Stimulated activated naive B cell treated with anti-CD40 and anti-IgM and Interleukin-4, amounts not matched to agents 10 μg/mL and 1 μg/mL and 100 μg/mL, for 72 hours (primary cell): ENCODE measurements around the gene POLR3H.

ENCODE experiments used
- ATAC-seq, 2 donors: fragments of 150-1000 bp; cut with Tn5 transposase; replicated peaks; 2 replicates each; pipeline ENCODE4 v1.10.0; 2021; ENCODE audit warnings: moderate library complexity in 1 of 2
- DNase-seq: peaks from one replicate; pipeline ENCODE4 v3.0.0; 2021
- H3K27ac Mint-ChIP-seq: one replicate; pipeline ENCODE4 v1.8.0; 2022; ENCODE audit warnings: mild to moderate bottlenecking, mixed read lengths
- H3K27me3 Mint-ChIP-seq, 2 donors: one replicate each; pipeline ENCODE4 v1.8.0; 2022; ENCODE audit warnings: mixed read lengths in 2 of 2
- H3K36me3 Mint-ChIP-seq, 2 donors: one replicate each; pipeline ENCODE4 v1.8.0; 2022; ENCODE audit warnings: mixed read lengths in 2 of 2, mild to moderate bottlenecking in 1 of 2
- H3K4me1 Mint-ChIP-seq, 2 donors: one replicate each; pipeline ENCODE4 v1.8.0; 2022; ENCODE audit warnings: mixed read lengths in 2 of 2, mild to moderate bottlenecking in 1 of 2
- H3K4me3 Mint-ChIP-seq, 2 donors: one replicate each; pipeline ENCODE4 v1.8.0; 2022; ENCODE audit warnings: mild to moderate bottlenecking in 2 of 2, mixed read lengths in 2 of 2, moderate library complexity in 1 of 2
- H3K9me3 Mint-ChIP-seq, 2 donors: one replicate each; pipeline ENCODE4 v1.8.0; 2022; ENCODE audit warnings: mixed read lengths in 2 of 2, mild to moderate bottlenecking in 1 of 2

The POLR3H gene

GRCh38 chr22:41537203-41537602, 7.1 kb downstream of the POLR3H start:
- no peaks in the 10 kb centered on the region for H3K27me3 Mint-ChIP-seq
- H3K36me3 Mint-ChIP-seq, result peaks cover 26 to 55% of the 10 kb centered on the region in 2 donors
- ATAC-seq, result no peak
- H3K27ac Mint-ChIP-seq, result no peak overlapping the region
- H3K4me1 Mint-ChIP-seq, result peaks cover 19 to 36% of the 10 kb centered on the region in 2 donors
- no peaks in the 10 kb centered on the region for H3K9me3 Mint-ChIP-seq
- no peak overlapping the region for H3K4me3 Mint-ChIP-seq
- no peak for DNase-seq

GRCh38 chr22:41535244-41535643, 9.0 kb downstream of the POLR3H start:
- H3K4me1 Mint-ChIP-seq, result peaks cover 9 to 16% of the 10 kb centered on the region in 2 donors
- H3K27me3 Mint-ChIP-seq, result no peaks in the 10 kb centered on the region
- DNase-seq, result no peak
- no peak overlapping the region for H3K27ac Mint-ChIP-seq
- H3K9me3 Mint-ChIP-seq, result no peaks in the 10 kb centered on the region
- no peak for ATAC-seq
- H3K4me3 Mint-ChIP-seq, result no peak overlapping the region
- H3K36me3 Mint-ChIP-seq, result peaks cover 25 to 59% of the 10 kb centered on the region in 2 donors

DNA sequence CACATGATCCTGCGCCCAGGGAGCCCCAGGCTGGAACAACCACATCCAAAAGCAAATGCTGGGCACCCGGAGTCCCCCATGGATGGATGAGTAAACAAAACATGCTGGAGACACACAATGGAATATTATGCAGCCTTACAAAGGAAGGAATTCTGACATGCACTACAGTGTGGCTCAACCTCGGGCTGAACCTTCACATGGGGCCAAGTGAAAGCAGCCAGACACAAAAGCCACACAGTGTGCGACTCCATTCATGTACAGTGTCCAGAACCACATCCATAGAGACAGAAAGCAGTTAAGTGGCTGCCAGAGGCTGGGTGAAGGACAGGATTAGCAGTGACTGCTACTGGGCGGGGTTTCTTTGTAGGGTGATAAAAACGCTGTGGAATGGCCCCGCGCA, 10.1 kb downstream of the POLR3H start:
- no peak overlapping the region for H3K27ac Mint-ChIP-seq
- DNase-seq, result no peak
- H3K9me3 Mint-ChIP-seq, result no peaks in the 10 kb centered on the region
- peaks cover 23 to 58% of the 10 kb centered on the region in 2 donors for H3K36me3 Mint-ChIP-seq
- no peak for ATAC-seq
- H3K4me3 Mint-ChIP-seq, result no peak overlapping the region
- peaks cover 3 to 12% of the 10 kb centered on the region in 2 donors for H3K4me1 Mint-ChIP-seq
- H3K27me3 Mint-ChIP-seq, result no peaks in the 10 kb centered on the region

DNA sequence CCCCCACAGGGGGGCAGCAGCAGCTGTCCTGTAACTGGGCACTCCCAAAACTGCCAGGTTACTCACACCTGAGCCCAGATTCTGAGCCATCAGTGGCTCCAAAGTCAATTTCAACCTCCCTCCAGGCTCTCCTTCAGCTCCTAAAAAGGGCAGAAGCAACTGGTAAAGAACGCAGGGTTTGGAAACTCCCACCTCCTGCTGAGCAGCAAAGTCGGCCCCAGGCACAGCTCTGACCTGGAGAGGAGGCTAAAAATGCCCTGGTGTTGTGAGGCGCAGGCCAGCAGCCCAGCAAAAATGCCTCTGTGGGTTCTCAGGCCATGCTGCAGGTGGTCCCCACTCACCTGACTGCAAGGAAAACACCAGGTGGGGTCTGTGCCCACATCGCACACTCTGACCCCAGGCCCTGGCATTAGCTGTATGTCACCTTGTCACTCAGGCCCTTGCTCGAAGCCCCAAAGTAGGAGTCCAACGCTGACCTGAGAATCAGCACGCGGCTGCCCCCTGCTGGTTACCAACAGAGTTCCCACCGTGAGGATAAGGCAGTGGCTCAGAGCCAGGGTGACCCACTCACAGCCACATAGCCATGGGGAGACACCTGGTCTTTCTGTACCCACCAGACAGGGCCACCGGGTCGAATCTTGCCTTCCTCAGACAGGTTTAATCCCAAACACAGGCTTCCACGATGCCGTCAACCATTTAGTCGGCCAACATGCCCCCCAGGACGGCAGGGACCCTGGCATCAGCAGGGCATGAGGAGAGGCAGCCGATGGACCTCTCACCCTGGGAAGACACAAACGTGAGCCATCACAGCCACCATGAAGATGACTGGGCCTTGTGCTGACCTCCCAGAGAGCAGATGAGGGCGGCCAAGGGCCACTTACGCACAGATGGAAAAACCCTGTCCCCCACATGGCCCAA, 11.1 kb downstream of the POLR3H start:
- H3K9me3 Mint-ChIP-seq, result no peaks in the 10 kb centered on the region
- H3K27me3 Mint-ChIP-seq, result no peaks in the 10 kb centered on the region
- DNase-seq (peak; percentile 63), ATAC-seq (peak; percentile 89 to 90)
- H3K4me3 Mint-ChIP-seq, result no peak overlapping the region
- H3K36me3 Mint-ChIP-seq, result peaks cover 33 to 62% of the 10 kb centered on the region in 2 donors
- H3K27ac Mint-ChIP-seq, result peak overlapping the region; percentile 71
- peaks cover 7 to 18% of the 10 kb centered on the region in 2 donors for H3K4me1 Mint-ChIP-seq

DNA sequence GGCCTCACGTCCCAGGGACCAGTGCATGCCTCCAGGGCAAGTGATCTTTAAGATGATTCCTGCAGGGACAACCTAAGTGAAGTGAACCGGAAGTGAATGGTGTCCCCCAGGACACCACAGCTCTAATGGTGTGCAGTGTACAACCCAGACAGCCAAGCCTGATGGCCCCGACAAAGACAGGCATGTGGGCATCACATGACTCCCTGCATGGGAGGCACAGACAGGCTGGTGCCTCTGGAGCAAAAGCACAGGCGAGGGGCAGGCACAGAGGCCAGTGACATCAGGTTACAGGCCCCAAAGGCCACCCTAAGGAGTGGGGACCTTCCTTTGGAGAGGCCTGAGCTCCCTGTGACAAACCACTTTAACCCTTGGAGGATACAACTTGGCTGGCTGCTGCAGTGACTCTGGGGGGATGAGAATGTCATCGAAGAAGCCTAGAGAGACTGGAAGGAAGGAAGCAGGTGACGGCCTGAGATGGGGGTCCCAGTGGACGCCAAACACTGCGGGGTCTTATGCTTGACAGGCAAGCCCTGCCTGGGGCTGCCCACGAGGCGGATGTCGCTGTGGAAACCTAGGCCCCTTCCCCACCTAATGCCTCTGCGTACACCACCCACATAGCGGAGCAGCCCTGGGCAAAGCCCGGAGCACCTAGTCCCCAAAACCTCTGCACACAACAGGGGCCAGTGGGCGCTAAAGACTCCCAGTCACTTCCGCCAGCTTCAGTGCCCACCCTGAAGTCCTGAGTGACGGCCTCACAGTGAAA, 12.4 kb downstream of the POLR3H start:
- H3K4me3 Mint-ChIP-seq, result no peak overlapping the region
- no peaks in the 10 kb centered on the region for H3K9me3 Mint-ChIP-seq
- H3K4me1 Mint-ChIP-seq, result peaks cover 9 to 20% of the 10 kb centered on the region in 2 donors
- peak overlapping the region; percentile 21 for H3K27ac Mint-ChIP-seq
- H3K27me3 Mint-ChIP-seq, result no peaks in the 10 kb centered on the region
- H3K36me3 Mint-ChIP-seq, result peaks cover 32 to 63% of the 10 kb centered on the region in 2 donors
- ATAC-seq (no peak), DNase-seq (no peak)

DNA sequence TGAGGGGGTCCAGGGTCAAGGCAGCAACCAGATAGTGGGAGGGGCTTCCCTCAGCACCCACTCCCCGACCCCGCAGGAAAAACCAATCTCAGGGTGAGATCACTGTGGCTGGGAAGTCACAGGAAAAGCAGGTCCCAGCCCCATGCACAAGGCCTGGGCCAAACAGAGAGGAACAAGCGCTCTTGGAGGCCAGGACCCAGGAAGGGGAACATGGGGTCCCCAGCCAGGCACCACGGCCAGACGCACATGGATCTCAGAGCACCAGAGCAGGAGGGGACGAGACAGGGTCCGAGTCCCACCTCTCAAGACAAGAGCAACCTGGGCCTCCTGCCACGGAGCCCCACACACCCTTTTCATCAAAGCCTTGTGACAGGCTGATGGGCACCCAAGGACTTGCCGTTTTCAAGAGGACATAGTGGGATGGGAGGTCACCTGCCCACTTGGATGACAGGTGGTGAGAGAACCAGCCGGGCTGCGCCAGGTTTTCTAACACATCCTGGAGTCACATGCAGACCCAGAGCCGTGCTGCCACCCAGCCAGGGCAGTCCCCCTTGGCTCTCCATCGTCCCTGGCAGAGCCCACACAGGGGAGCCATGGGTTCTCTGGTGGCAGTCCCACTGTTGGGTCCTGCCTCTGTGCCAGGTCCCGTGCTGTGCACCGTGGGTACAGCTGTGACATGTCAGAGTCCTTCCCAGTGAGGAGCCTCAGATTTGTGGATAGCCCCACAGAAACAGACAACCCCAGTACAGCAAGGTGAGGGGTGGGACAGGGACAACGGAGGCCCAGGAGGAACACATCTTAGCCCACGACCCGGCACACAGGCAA, 13.2 kb downstream of the POLR3H start:
- ATAC-seq, result no peak
- Mint-ChIP-seq H3K27ac (peak overlapping the region; percentile 81), H3K27me3 (no peaks in the 10 kb centered on the region), H3K9me3 (no peaks in the 10 kb centered on the region), H3K4me3 (peak overlapping the region in 1 of 2 donors; percentile 48), H3K36me3 (peaks cover 39 to 67% of the 10 kb centered on the region in 2 donors), H3K4me1 (peaks cover 12 to 28% of the 10 kb centered on the region in 2 donors)
- no peak for DNase-seq

- Mint-ChIP-seq H3K9me3 (no peaks in the 10 kb centered on the region), H3K27ac (peak overlapping the region; percentile 85), H3K27me3 (no peaks in the 10 kb centered on the region), H3K4me1 (peaks cover 24 to 39% of the 10 kb centered on the region in 2 donors), H3K4me3 (no peak overlapping the region), H3K36me3 (peaks cover 39 to 69% of the 10 kb centered on the region in 2 donors)
- no peak for ATAC-seq
- no peak for DNase-seq
These were observed 15.2 kb downstream of the POLR3H start for GRCh38 chr22:41528938-41529561.

DNA sequence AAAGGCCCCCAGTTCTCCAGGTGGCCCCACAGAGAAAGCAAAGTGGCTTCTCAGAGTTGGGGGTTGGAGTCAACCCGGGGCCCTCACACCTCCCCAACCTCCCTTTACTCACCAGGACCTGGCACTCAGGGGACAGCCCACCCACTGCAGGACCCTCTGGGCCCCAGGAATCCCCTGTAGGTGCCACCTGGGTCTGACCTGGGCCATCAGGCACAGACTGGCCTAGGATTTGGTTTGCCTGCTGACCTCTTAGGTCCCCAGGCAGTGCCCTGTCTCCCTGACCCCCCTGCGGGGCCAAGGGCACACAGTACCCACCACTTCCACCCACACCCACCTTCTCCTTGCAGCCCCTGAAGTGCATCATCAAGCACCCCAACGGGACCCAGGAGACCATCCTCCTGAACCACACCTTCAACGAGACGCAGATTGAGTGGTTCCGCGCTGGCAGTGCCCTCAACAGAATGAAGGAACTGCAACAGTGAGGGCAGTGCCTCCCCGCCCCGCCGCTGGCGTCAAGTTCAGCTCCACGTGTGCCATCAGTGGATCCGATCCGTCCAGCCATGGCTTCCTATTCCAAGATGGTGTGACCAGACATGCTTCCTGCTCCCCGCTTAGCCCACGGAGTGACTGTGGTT, 16.0 kb downstream of the POLR3H start:
- Mint-ChIP-seq H3K36me3 (peaks cover 39 to 69% of the 10 kb centered on the region in 2 donors), H3K4me3 (no peak overlapping the region), H3K27me3 (no peaks in the 10 kb centered on the region), H3K9me3 (no peaks in the 10 kb centered on the region), H3K4me1 (peaks cover 26 to 41% of the 10 kb centered on the region in 2 donors), H3K27ac (peak overlapping the region; percentile 85)
- DNase-seq (no peak), ATAC-seq (no peak)

DNA sequence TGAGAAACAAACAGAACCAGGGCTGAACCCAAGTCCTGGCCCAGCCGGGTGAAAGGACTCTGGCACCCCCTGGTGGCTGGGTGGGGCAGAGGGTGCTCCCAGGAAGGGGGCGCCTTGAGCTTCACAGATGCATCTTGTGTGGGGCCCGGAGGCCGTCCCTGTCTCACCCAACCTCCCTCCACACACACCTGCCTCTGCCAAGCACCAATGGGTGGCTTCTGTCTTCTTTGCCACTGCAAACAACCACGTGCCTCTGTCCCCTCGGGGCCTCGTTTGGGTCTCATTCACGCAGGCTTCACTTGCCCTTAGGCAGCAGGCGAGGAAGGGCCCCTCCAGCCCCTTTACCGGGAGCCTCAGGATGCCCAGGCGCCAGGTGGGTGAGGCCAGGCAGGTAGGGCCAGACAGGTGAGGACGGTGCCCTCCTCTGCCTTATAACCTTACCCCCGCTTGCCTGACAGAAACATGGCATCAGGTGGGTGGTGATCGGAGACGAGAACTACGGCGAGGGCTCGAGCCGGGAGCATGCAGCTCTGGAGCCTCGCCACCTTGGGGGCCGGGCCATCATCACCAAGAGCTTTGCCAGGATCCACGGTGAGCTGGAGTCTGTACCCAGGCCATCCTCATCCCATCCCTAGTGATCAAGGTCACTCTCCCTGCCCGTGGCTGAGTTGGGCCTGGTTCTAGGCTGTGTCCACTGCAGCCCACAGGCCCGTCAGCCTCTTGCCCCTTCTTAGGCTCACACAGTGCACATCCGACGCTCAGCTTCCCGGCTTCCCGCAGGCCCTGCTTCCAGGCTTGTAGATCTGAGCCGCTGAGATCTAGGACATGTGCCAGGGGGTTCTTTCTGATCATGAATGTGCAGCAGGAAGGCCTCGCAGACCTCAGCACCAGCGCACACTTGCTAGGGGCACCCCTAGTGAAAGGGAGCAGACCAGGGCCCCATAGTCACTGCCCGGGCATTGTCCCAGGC, 17.2 kb downstream of the POLR3H start:
- Mint-ChIP-seq H3K27me3 (no peaks in the 10 kb centered on the region), H3K36me3 (peaks cover 45 to 67% of the 10 kb centered on the region in 2 donors), H3K9me3 (no peaks in the 10 kb centered on the region), H3K4me3 (no peak overlapping the region), H3K4me1 (peaks cover 28 to 37% of the 10 kb centered on the region in 2 donors), H3K27ac (peak overlapping the region; percentile 85)
- ATAC-seq, result peak; percentile 63 to 68
- peak; percentile 42 for DNase-seq

- DNase-seq (no peak), ATAC-seq (peak in 1 of 2 donors; percentile 1)
- peaks cover 45 to 64% of the 10 kb centered on the region in 2 donors for H3K36me3 Mint-ChIP-seq
- no peaks in the 10 kb centered on the region for H3K27me3 Mint-ChIP-seq
- H3K4me3 Mint-ChIP-seq, result no peak overlapping the region
- peaks cover 28 to 37% of the 10 kb centered on the region in 2 donors for H3K4me1 Mint-ChIP-seq
- H3K27ac Mint-ChIP-seq, result peak overlapping the region; percentile 85
- H3K9me3 Mint-ChIP-seq, result no peaks in the 10 kb centered on the region
These were observed 17.9 kb downstream of the POLR3H start for GRCh38 chr22:41526226-41526829.

GRCh38 chr22:41525450-41526225, 18.6 kb downstream of the POLR3H start:
- no peak for ATAC-seq
- Mint-ChIP-seq H3K27me3 (no peaks in the 10 kb centered on the region), H3K9me3 (no peaks in the 10 kb centered on the region), H3K36me3 (peaks cover 43 to 59% of the 10 kb centered on the region in 2 donors), H3K4me1 (peaks cover 27 to 37% of the 10 kb centered on the region in 2 donors), H3K4me3 (peak overlapping the region; percentile 30 to 44), H3K27ac (peak overlapping the region; percentile 85)
- no peak for DNase-seq
